Spleen (tissue), 7 donors: ENCODE data around the gene CDC42BPB.

Source experiments
- POLR2A ChIP-seq, 3 donors: fragments of 450-650 bp; IDR thresholded peaks; one replicate each; pipeline ENCODE4 v1.5.1; 2017; ENCODE audit warnings: antibody characterized with exemption in 3 of 3, mild to moderate bottlenecking in 1 of 3
- POLR2AphosphoS5 ChIP-seq, 3 donors: sonication (generic); formaldehyde crosslinking; IDR thresholded peaks; one replicate each; pipeline ENCODE4 v1.5.1; 2017; ENCODE audit warnings: antibody characterized with exemption in 3 of 3
- TF ChIP-seq, protein P1 (sequence below), 11 experiments: fragments of 200-600 bp in 7 of 11; fragments of 450-650 bp in 4 of 11; sonication (generic) in 4 of 11; IDR thresholded peaks in 8 of 11; conservative IDR thresholded peaks in 3 of 11; 1 replicate in 7 of 11; 2 replicates in 4 of 11; pipeline versions ENCODE4 v1.4.0 to v1.8.0; 2016 to 2021; ENCODE audit warnings: antibody characterized with exemption in 11 of 11, inconsistent platforms in 4 of 11, mild to moderate bottlenecking in 1 of 11
- donor health status: DM: no; HTN: no; CAD: no; lungs with moderate emphysema.
- donor health status: DM: no; HTN: no; CAD: no.
- donor health status: DM: no; HTN: no; CAD: no.

DNA sequence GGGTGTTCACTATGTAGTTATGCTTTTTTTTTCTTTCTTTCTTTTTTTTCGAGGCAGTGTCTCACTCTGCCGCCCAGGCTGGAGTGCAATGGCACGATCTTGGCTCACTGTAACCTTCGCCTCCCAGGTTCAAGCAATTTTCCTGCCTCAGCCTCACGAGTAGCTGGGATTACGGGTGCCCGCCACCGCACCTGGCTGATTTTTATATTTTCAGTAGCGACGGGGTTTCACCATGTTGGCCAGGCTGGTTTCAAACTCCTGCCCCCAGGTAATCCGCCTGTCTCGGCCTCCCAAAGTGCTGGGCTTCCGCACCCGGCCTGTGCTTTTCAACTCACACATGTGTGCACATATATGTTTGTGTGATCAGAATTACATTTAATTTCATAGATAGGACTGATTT is 173.8 kb downstream of the CDC42BPB start:
- TF ChIP-seq POLR2AphosphoS5 (IDR thresholded peaks at IDR 0.05) (no peak), POLR2A (IDR thresholded peaks at IDR 0.05) (no peak)
- TF ChIP-seq, protein P1, sequence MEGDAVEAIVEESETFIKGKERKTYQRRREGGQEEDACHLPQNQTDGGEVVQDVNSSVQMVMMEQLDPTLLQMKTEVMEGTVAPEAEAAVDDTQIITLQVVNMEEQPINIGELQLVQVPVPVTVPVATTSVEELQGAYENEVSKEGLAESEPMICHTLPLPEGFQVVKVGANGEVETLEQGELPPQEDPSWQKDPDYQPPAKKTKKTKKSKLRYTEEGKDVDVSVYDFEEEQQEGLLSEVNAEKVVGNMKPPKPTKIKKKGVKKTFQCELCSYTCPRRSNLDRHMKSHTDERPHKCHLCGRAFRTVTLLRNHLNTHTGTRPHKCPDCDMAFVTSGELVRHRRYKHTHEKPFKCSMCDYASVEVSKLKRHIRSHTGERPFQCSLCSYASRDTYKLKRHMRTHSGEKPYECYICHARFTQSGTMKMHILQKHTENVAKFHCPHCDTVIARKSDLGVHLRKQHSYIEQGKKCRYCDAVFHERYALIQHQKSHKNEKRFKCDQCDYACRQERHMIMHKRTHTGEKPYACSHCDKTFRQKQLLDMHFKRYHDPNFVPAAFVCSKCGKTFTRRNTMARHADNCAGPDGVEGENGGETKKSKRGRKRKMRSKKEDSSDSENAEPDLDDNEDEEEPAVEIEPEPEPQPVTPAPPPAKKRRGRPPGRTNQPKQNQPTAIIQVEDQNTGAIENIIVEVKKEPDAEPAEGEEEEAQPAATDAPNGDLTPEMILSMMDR (IDR thresholded peaks at IDR 0.05 in 8 of 11, conservative IDR thresholded peaks at IDR 0.05 in 3 of 11), result no peak
